Measurements from ENCODE around the gene SLC39A10. TPM values are rescaled to one million over a fixed set of nuclear protein-coding genes. Genes with fewer than 3 reads are reported as not detected.

Gene SLC39A10
- total and polyA plus RNA-seq, 10 of the 15 experiments (the other 5 are each of a cell fraction or from before 2014, with no cell fraction given) = 2.0 to 23.6 (median 7.9) TPM

DNA sequence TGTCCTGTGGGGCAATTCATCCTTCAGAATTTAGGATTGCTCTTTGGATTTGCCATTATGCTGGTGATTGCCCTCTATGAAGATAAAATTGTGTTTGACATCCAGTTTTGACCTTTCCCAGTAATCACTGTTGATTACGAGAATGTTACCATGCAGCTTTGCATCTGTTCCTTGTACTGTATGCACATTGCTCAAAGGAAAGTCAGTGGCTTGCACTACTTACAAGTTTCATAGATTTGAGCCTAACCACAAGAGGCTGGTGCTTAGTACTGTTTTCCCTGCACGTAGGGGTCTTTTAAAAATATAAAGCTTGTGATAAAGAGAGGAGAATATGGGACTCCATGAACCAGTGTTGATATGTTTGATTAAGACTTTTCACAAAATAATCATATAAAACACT is 77.9 kb downstream of the SLC39A10 start:
- no peak for ATAC-seq
- Histone ChIP-seq H4K20me1 (ENCODE audit: control insufficient read depth, insufficient read depth) (no peaks in the 10 kb centered on the region), H3K27me3 (replicated peaks in 1 of 2; ENCODE audit: control insufficient read depth in 2 of 2, insufficient read depth in 2 of 2, low read length in 1 of 2) (no peaks in the 10 kb centered on the region), H2AFZ (ENCODE audit: control insufficient read depth, low read depth, low read length) (no peak overlapping the region), H3K9ac (ENCODE audit: control insufficient read depth, insufficient read depth, low read length) (no peak overlapping the region), H3K9me3 (replicated peaks; ENCODE audit: control insufficient read depth, insufficient read depth, low read length) (no peaks in the 10 kb centered on the region), H3K27ac (ENCODE audit: control insufficient read depth, insufficient read depth) (no peak overlapping the region), H3K4me1 (ENCODE audit: control insufficient read depth, insufficient read depth, low read length) (no peaks in the 10 kb centered on the region), H3K4me3 (no peak overlapping the region), H3K79me2 (ENCODE audit: control insufficient read depth, insufficient read depth, low read length) (no peaks in the 10 kb centered on the region), H3K4me2 (ENCODE audit: control insufficient read depth, insufficient read depth) (no peak overlapping the region), H3K36me3 (ENCODE audit: control insufficient read depth in 2 of 2, insufficient read depth in 2 of 2, low read length in 1 of 2) (no peaks in the 10 kb centered on the region)
- FAIRE-seq = no peak
- ChIA-PET POLR2A (no interaction called here), SMC1A (ENCODE audit: uncharacterized antibody, unreplicated experiment) (no interaction called here), CTCF (interaction anchor here (1.6 kb wide), 1 partner anchor 332 kb away, joined by 4 read pairs; no protein-coding TSS in a partner anchor), RAD21 (ENCODE audit: unreplicated experiment) (no interaction called here)
- no peak for DNase-seq (ENCODE audit: low read depth, low spot score)
- in situ Hi-C loops (cut with MboI) = no loop called here
- no TSS peak for BruUV-seq (replicated peaks)
- intact Hi-C loops (cut with micrococcal nuclease; ENCODE audit: unreplicated experiment) = no loop called here
- WGBS (ENCODE audit: insufficient coverage, insufficient replicate concordance, low lambda C conversion rate, missing lambda C conversion rate) = 98% methylated on average over 2 of the region's 2 CpGs
- TF ChIP-seq MTA3 (IDR thresholded peaks at IDR 0.05; ENCODE audit: borderline replicate concordance, low read length) = no peak
- TF ChIP-seq ZSCAN29 (IDR thresholded peaks at IDR 0.05) = no peak
- no peak for TF ChIP-seq BHLHE40 (IDR thresholded peaks at IDR 0.05; ENCODE audit: borderline replicate concordance in 1 of 2, low read depth in 2 of 2, low read length in 1 of 2)
- TF ChIP-seq WRNIP1 (IDR thresholded peaks at IDR 0.05; ENCODE audit: borderline replicate concordance, low read depth, low read length) = no peak
- TF ChIP-seq BCL3 (IDR thresholded peaks at IDR 0.05; ENCODE audit: borderline replicate concordance, insufficient read depth, low read depth, low read length, poor library complexity, severe bottlenecking) = no peak
- no peak for TF ChIP-seq RBBP5 (conservative IDR thresholded peaks at IDR 0.05)
- TF ChIP-seq ZBTB40 (IDR thresholded peaks at IDR 0.05; ENCODE audit: borderline replicate concordance) = no peak
- no peak for TF ChIP-seq POLR2AphosphoS2 (IDR thresholded peaks at IDR 0.05; ENCODE audit: low read depth, low read length)
- TF ChIP-seq STAT1 (conservative IDR thresholded peaks at IDR 0.05) = no peak
- TF ChIP-seq JUND (IDR thresholded peaks at IDR 0.05; ENCODE audit: low read depth, low read length) = no peak
- no peak for TF ChIP-seq IRF3 (IDR thresholded peaks at IDR 0.05)
- no peak for TF ChIP-seq NR2C2 (IDR thresholded peaks at IDR 0.05; ENCODE audit: borderline replicate concordance, control insufficient read depth, insufficient read length, low read depth)
- TF ChIP-seq TARDBP (IDR thresholded peaks at IDR 0.05; ENCODE audit: borderline replicate concordance) = no peak
- no peak for TF ChIP-seq EZH2 (IDR thresholded peaks at IDR 0.05; ENCODE audit: borderline replicate concordance, control insufficient read depth, low read depth, low read length)
- no peak for TF ChIP-seq SUZ12 (IDR thresholded peaks at IDR 0.05; ENCODE audit: unreplicated experiment)
- no peak for TF ChIP-seq SREBF1 (IDR thresholded peaks at IDR 0.05; ENCODE audit: low read length)
- TF ChIP-seq ZNF384 (IDR thresholded peaks at IDR 0.05; ENCODE audit: borderline replicate concordance, low read depth, low read length) = no peak
- TF ChIP-seq RAD21 (IDR thresholded peaks at IDR 0.05; ENCODE audit: insufficient read depth, low read depth, low read length) = no peak
- TF ChIP-seq NFXL1 (IDR thresholded peaks at IDR 0.05; ENCODE audit: borderline replicate concordance) = no peak
- TF ChIP-seq BRCA1 (IDR thresholded peaks at IDR 0.05; ENCODE audit: low read depth, low read length) = no peak

All from GM12878 (cell line).